H9 (cell line): ENCODE data around the gene RPGRIP1L. TPM values are rescaled to one million over a fixed set of nuclear protein-coding genes. Genes with fewer than 3 reads are reported as not detected.
"Not testable (repeated sequence)": the region's sequence is repeated elsewhere in the genome, so short reads cannot be mapped to it uniquely, and the experiment has no call there.

Experiments
- DNase-seq: peaks from one replicate; pipeline ENCODE4 v3.0.0-alpha.2; 2017
- H2AFZ ChIP-seq: one replicate; pipeline ENCODE4 v1.6.1; 2013; ENCODE audit warnings: mild to moderate bottlenecking, low read length, control low read depth, moderate library complexity
- H2AK5ac ChIP-seq: 2 replicates; pipeline ENCODE4 v1.6.1; 2013; ENCODE audit warnings: low read length, control low read depth, mixed read lengths; ENCODE audit not compliant: insufficient read length
- H2BK120ac ChIP-seq: one replicate; pipeline ENCODE4 v1.6.1; 2013; ENCODE audit warnings: low read depth, mild to moderate bottlenecking, low read length, control low read depth, inconsistent platforms; ENCODE audit not compliant: poor library complexity, severe bottlenecking
- H2BK12ac ChIP-seq: 2 replicates; pipeline ENCODE4 v1.6.1; 2013; ENCODE audit warnings: low read length, control low read depth, mixed read lengths, low read depth; ENCODE audit not compliant: insufficient read length
- H2BK15ac ChIP-seq: 2 replicates; pipeline ENCODE4 v1.6.1; 2013; ENCODE audit warnings: low read depth, low read length, control low read depth
- H2BK20ac ChIP-seq: one replicate; pipeline ENCODE4 v1.6.1; 2013; ENCODE audit warnings: low read depth, mild to moderate bottlenecking, low read length, control low read depth, inconsistent platforms; ENCODE audit not compliant: poor library complexity, severe bottlenecking
- H2BK5ac ChIP-seq: 2 replicates; pipeline ENCODE4 v1.6.1; 2013; ENCODE audit warnings: low read length, control low read depth, mixed read lengths; ENCODE audit not compliant: insufficient read length
- H3K14ac ChIP-seq: 2 replicates; pipeline ENCODE4 v1.6.1; 2013; ENCODE audit warnings: low read length, control low read depth; ENCODE audit not compliant: insufficient read depth
- H3K18ac ChIP-seq: 2 replicates; pipeline ENCODE4 v1.6.1; 2013; ENCODE audit warnings: low read depth, mild to moderate bottlenecking, mixed read lengths, low read length, control low read depth; ENCODE audit not compliant: insufficient read length
- H3K23ac ChIP-seq: 2 replicates; pipeline ENCODE4 v1.6.1; 2013; ENCODE audit warnings: low read length, control low read depth, mixed read lengths, low read depth; ENCODE audit not compliant: insufficient read length
- H3K23me2 ChIP-seq: 2 replicates; pipeline ENCODE4 v1.6.1; 2013; ENCODE audit warnings: low read depth, mild to moderate bottlenecking, mixed read lengths, low read length, control low read depth; ENCODE audit not compliant: insufficient read length, poor library complexity, severe bottlenecking
- H3K27ac ChIP-seq: 2 replicates; pipeline ENCODE4 v1.5.1; 2013; ENCODE audit warnings: low read length, control low read depth, mixed read lengths, low read depth; ENCODE audit not compliant: insufficient read length
- H3K27me3 ChIP-seq: 2 replicates; pipeline ENCODE4 v1.6.1; 2013; ENCODE audit warnings: low read length, control low read depth, inconsistent platforms; ENCODE audit not compliant: insufficient read depth
- H3K4ac ChIP-seq: 2 replicates; pipeline ENCODE4 v1.6.1; 2013; ENCODE audit warnings: low read depth, mild to moderate bottlenecking, control low read depth, inconsistent platforms, low read length, moderate library complexity
- H3K4me1 ChIP-seq: 2 replicates; pipeline ENCODE4 v1.6.1; 2013; ENCODE audit warnings: low read length, control low read depth, inconsistent platforms; ENCODE audit not compliant: insufficient read depth
- H3K4me2 ChIP-seq: 2 replicates; pipeline ENCODE4 v1.6.1; 2013; ENCODE audit warnings: low read length, control low read depth, mixed read lengths; ENCODE audit not compliant: insufficient read length, insufficient read depth
- H3K56ac ChIP-seq: 2 replicates; pipeline ENCODE4 v1.6.1; 2013; ENCODE audit warnings: low read depth, mild to moderate bottlenecking, mixed read lengths, low read length, control low read depth; ENCODE audit not compliant: insufficient read length
- H3K79me1 ChIP-seq: 2 replicates; pipeline ENCODE4 v1.6.1; 2013; ENCODE audit warnings: low read depth, mild to moderate bottlenecking, moderate library complexity, low read length, control low read depth, inconsistent platforms; ENCODE audit not compliant: insufficient read depth, poor library complexity, severe bottlenecking
- H3K79me2 ChIP-seq: 2 replicates; pipeline ENCODE4 v1.6.1; 2013; ENCODE audit warnings: low read length, control low read depth, inconsistent platforms; ENCODE audit not compliant: insufficient read depth
- H3K9ac ChIP-seq: 2 replicates; pipeline ENCODE4 v1.6.1; 2013; ENCODE audit warnings: low read length, control low read depth, mixed read lengths; ENCODE audit not compliant: insufficient read length; ENCODE audit errors: extremely low read depth
- H3K9me3 ChIP-seq: one replicate; pipeline ENCODE4 v1.6.1; 2013; ENCODE audit warnings: low read depth, low read length, inconsistent platforms; ENCODE audit not compliant: control insufficient read depth
- H3T11ph ChIP-seq: one replicate; pipeline ENCODE4 v1.6.1; 2013; ENCODE audit warnings: mild to moderate bottlenecking, low read length, control low read depth, inconsistent platforms
- H4K20me1 ChIP-seq: one replicate; pipeline ENCODE4 v1.6.1; 2013; ENCODE audit not compliant: control insufficient read depth, insufficient read length, insufficient read depth
- H4K5ac ChIP-seq: 2 replicates; pipeline ENCODE4 v1.6.1; 2013; ENCODE audit warnings: low read depth, mild to moderate bottlenecking, mixed read lengths, low read length, control low read depth; ENCODE audit not compliant: insufficient read length
- H4K8ac ChIP-seq: replicated peaks from 2 replicates; pipeline ENCODE4 v1.6.1; 2013; ENCODE audit warnings: low read length, control low read depth, mixed read lengths, low read depth; ENCODE audit not compliant: insufficient read length
- H4K91ac ChIP-seq: 2 replicates; pipeline ENCODE4 v1.6.1; 2013; ENCODE audit warnings: low read depth, mild to moderate bottlenecking, moderate library complexity, mixed read lengths, low read length, control low read depth; ENCODE audit not compliant: insufficient read length
- H3K27ac Mint-ChIP-seq, 3 experiments: 2 replicates in 2 of 3; 3 replicates in 1 of 3; pipeline ENCODE4 v1.8.0; 2020 to 2021; ENCODE audit warnings: mixed read lengths in 3 of 3, mild to moderate bottlenecking in 1 of 3, moderate library complexity in 1 of 3
- H3K27me3 Mint-ChIP-seq: 2 replicates; pipeline ENCODE4 v1.8.0; 2021; ENCODE audit warnings: low read depth, mild to moderate bottlenecking, moderate library complexity, mixed read lengths
- H3K36me3 Mint-ChIP-seq, 3 experiments: 2 replicates in 2 of 3; 3 replicates in 1 of 3; pipeline ENCODE4 v1.8.0; 2020 to 2021; ENCODE audit warnings: low read depth in 3 of 3, mixed read lengths in 3 of 3; ENCODE audit not compliant: insufficient read depth in 1 of 3
- H3K4me1 Mint-ChIP-seq, 2 experiments: 2 replicates each; pipeline ENCODE4 v1.8.0; 2020; ENCODE audit warnings: mixed read lengths in 2 of 2
- H3K4me3 Mint-ChIP-seq, 2 experiments: 2 replicates in 1 of 2; 3 replicates in 1 of 2; pipeline ENCODE4 v1.8.0; 2020 to 2021; ENCODE audit warnings: mild to moderate bottlenecking in 2 of 2, mixed read lengths in 2 of 2, moderate library complexity in 1 of 2
- H3K9me3 Mint-ChIP-seq, 2 experiments: 2 replicates in 1 of 2; 3 replicates in 1 of 2; pipeline ENCODE4 v1.8.0; 2020; ENCODE audit warnings: mild to moderate bottlenecking in 2 of 2, mixed read lengths in 2 of 2, moderate library complexity in 1 of 2
- CTCF ChIP-seq: fragments of 200-600 bp; sonication (generic); conservative IDR thresholded peaks from 3 replicates; pipeline ENCODE4 v1.8.0; 2021; ENCODE audit warnings: antibody characterized with exemption, mild to moderate bottlenecking
- WGBS: extraction: QIAGEN DNeasy Blood & Tissue Kit; methylation state at CpG from one replicate; pipeline ENCODE4 v1.1.7; 2013; ENCODE audit warnings: missing lambda C conversion rate, low lambda C conversion rate, mixed read lengths; ENCODE audit not compliant: insufficient read length; ENCODE audit errors: extremely low coverage; 5-methylcytosine and 5-hydroxymethylcytosine counted together
- total RNA-seq: library from RNA; stranded (reverse); gene quantifications from 2 replicates; pipeline ENCODE4 v1.2.1, GENCODE V29; 2021

Gene RPGRIP1L
- total RNA-seq, 1 experiment from 2014 or later, result 11.7 TPM

- no peak for TF ChIP-seq CTCF
- Histone ChIP-seq H2BK20ac (no peak overlapping the region), H3K9me3 (no peaks in the 10 kb centered on the region), H3K4me2 (peak overlapping the region; percentile 81), H3K4ac (no peak overlapping the region), H3K79me2 (0 out of 2 replicates have a peak, but pooled peaks cover 1% of the 10 kb centered on the region), H4K91ac (no peak overlapping the region), H3K79me1 (peaks cover 3% of the 10 kb centered on the region), H2BK15ac (no peak overlapping the region), H3K4me1 (no peaks in the 10 kb centered on the region), H3K23me2 (peaks cover 7% of the 10 kb centered on the region), H3T11ph (no peak overlapping the region), H2AK5ac (no peak overlapping the region), H3K9ac (peak overlapping the region; percentile 48), H3K18ac (no peak overlapping the region), H4K5ac (no peak overlapping the region), H3K23ac (no peak overlapping the region), H4K20me1 (no peaks in the 10 kb centered on the region), H3K27ac (no peak overlapping the region), H4K8ac (no peak overlapping the region), H3K56ac (no peak overlapping the region), H2BK120ac (no peak overlapping the region), H2BK5ac (no peak overlapping the region), H2BK12ac (no peak overlapping the region), H3K27me3 (no peaks in the 10 kb centered on the region), H2AFZ (no peak overlapping the region), H3K14ac (no peak overlapping the region)
- H3K4me1 Mint-ChIP-seq, result peaks cover 8 to 13% of the 10 kb centered on the region in 2 experiments
- peak overlapping the region; percentile 75 to 97 (median 95); a peak in 4 of 7 replicates for H3K27ac Mint-ChIP-seq
- H3K4me3 Mint-ChIP-seq, result peak overlapping the region; percentile 93 to 97
- H3K27me3 Mint-ChIP-seq, result no peaks in the 10 kb centered on the region
- H3K36me3 Mint-ChIP-seq, result peaks cover 1 to 7% (median 3%) of the 10 kb centered on the region in 3 experiments; a peak in 5 of 7 replicates
- no peaks in the 10 kb centered on the region; a peak in 1 of 5 replicates for H3K9me3 Mint-ChIP-seq
- DNase-seq, result no peak
- no CpG with 5 or more reads among the region's 6 CpGs for WGBS
Measured at GRCh38 chr16:53704445-53704813, 770 bp upstream of the RPGRIP1L start.

GRCh38 chr16:53698271-53698670 is 5.4 kb downstream of the RPGRIP1L start:
- H3K79me2 ChIP-seq, H3K23ac ChIP-seq, H2AK5ac ChIP-seq, H3K4me3 Mint-ChIP-seq, H3K14ac ChIP-seq, H2BK120ac ChIP-seq, H3K56ac ChIP-seq, H4K8ac ChIP-seq, H3K27ac ChIP-seq, H3T11ph ChIP-seq, H2BK12ac ChIP-seq, H4K5ac ChIP-seq, H3K27ac Mint-ChIP-seq, H3K27me3 Mint-ChIP-seq, H3K23me2 ChIP-seq, H3K79me1 ChIP-seq, H3K4me2 ChIP-seq, H4K20me1 ChIP-seq, H3K4me1 Mint-ChIP-seq, H2BK15ac ChIP-seq, H4K91ac ChIP-seq, H2BK5ac ChIP-seq, H3K27me3 ChIP-seq, H3K9ac ChIP-seq, H3K4ac ChIP-seq, DNase-seq, H3K18ac ChIP-seq, H2AFZ ChIP-seq, H3K4me1 ChIP-seq, H3K9me3 ChIP-seq, H2BK20ac ChIP-seq: not testable (repeated sequence)
- H3K9me3 Mint-ChIP-seq, result peaks cover 8 to 16% of the 10 kb centered on the region in 2 experiments; a peak in 4 of 5 replicates
- H3K36me3 Mint-ChIP-seq, result peaks cover 19 to 31% (median 27%) of the 10 kb centered on the region in 3 experiments
- WGBS, result no CpG with 5 or more reads among the region's 31 CpGs
